Neural cell (in vitro differentiated cells): ENCODE measurements around the gene MYADML2.

ENCODE experiments used
- CTCF ChIP-seq: fragments of 450-650 bp; IDR thresholded peaks from 2 replicates; pipeline ENCODE4 v1.5.1; 2014; ENCODE audit warnings: antibody characterized with exemption, mild to moderate bottlenecking, moderate library complexity; ENCODE audit not compliant: poor library complexity, severe bottlenecking
- EP300 ChIP-seq: fragments of 450-650 bp; conservative IDR thresholded peaks from 2 replicates; pipeline ENCODE4 v1.6.1; 2014; ENCODE audit warnings: antibody characterized with exemption, mild to moderate bottlenecking, moderate library complexity; ENCODE audit not compliant: poor library complexity, severe bottlenecking
- POLR2AphosphoS5 ChIP-seq: IDR thresholded peaks from 2 replicates; pipeline ENCODE4 v1.6.1; 2012
- RAD21 ChIP-seq: fragments of 450-650 bp; conservative IDR thresholded peaks from 2 replicates; pipeline ENCODE4 v1.6.1; 2014; ENCODE audit warnings: antibody characterized with exemption, mild to moderate bottlenecking, moderate library complexity
- REST ChIP-seq: IDR thresholded peaks from 2 replicates; pipeline ENCODE4 v1.6.1; 2012; ENCODE audit warnings: borderline replicate concordance

- no peak for TF ChIP-seq CTCF
- TF ChIP-seq POLR2AphosphoS5, result no peak
- TF ChIP-seq REST, result no peak
- no peak for TF ChIP-seq EP300
- TF ChIP-seq RAD21, result no peak
These were observed 31.7 kb downstream of the MYADML2 start for GRCh38 chr17:81915331-81915730.
